HG03520 (cell line): Measurements from ENCODE around the gene UFD1.

Source experiments
- ATAC-seq: cut with Tn5 transposase; IDR thresholded peaks from one replicate; pipeline ENCODE4 v1.9.1; 2021; ENCODE audit warnings: mild to moderate bottlenecking, moderate library complexity; ENCODE audit not compliant: unreplicated experiment

UFD1 gene

GRCh38 chr22:19400881-19401280 lies 78.1 kb downstream of the UFD1 start:
- no peak for ATAC-seq
